NCI-H748 treated with DMSO at 0.1 percent for 48 hours (cell line): ENCODE data around the gene RBM25.

Experiments
- DNase-seq: peaks from one replicate; lab custom pipeline; 2025; lab: John Stamatoyannopoulos, UW

Gene RBM25

DNA sequence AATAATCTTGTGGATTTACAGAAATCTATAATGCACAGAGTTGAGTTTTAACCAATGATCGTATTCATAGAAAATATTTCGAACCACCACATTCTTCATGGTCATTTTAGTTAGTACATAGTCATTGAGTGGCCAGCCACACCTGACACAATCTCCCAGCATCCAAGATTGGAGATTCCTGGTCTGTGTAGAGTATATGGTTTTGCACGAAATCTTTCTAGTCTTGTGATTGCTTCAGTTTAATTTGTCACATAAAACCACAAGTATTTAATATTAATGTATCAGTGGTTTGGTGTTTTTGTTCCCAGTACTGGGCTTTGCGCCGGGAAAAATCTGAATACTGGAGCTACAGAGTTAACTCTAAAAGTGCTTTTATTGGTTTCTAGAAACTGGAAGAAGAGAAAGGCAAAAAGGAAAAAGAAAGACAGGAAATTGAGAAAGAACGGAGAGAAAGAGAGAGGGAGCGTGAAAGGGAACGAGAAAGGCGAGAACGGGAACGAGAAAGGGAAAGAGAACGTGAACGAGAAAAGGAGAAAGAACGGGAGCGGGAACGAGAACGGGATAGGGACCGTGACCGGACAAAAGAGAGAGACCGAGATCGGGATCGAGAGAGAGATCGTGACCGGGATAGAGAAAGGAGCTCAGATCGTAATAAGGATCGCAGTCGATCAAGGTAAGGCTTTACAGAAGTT, 44.6 kb downstream of the RBM25 start:
- DNase-seq: no peak

DNA sequence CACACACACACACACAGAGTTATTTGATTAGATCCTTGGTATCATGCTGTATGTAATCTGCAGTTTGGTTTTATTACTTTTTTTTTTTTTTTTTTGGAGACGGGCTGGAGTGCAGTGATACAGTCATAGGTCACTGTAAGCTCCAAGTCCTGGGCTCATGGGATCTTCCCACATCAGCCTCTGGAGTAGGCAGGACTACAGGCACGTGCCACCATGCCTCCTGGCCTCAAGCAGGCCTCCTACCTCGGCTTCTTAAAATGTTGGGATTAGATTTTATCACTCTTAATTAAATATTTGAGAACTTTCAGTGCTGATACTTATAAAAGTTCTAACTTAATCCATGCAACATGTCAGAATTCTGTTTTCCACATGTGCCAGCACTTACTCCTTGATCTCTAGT, 46.7 kb downstream of the RBM25 start:
- DNase-seq: no peak

DNA sequence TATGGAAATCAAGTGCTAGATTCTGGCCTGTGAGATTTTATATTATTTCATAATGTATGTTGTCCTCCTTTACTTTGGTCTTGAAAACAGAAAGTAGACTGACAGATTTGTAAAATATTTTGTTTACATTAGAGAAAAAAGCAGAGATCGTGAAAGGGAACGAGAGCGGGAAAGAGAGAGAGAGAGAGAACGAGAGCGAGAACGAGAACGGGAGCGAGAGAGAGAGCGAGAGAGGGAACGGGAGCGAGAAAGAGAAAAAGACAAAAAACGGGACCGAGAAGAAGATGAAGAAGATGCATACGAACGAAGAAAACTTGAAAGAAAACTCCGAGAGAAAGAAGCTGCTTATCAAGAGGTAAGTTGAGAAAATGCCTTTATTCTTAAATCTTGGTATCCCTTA, 47.4 kb downstream of the RBM25 start:
- no peak for DNase-seq

DNA sequence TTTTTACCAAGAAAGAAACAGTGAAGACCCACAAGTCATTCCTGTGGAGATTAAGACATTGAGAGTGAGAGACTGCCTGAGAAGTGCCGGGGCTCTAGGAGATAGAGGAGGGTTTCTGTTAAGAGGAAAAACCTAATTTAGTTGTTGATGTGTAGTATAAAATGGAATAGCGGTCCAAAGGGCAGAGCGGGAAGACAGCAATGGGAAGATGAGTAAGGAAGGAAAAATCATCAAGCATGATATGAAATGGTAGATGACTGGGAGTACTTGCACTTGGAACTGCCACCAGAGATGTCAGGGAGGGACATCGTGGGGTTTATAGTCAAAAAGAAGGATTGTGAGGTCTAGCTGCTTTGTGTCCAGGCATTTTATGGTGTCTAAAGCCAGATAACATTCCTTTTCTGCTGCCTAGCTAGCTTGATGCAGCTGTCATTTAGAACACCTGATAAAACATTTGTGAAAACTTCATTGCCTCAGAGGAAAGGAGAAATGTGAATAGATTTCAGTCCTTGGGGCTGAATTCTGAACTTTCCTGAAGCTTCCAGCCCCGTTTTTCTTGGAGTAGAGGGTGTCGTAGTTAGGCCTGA, 57.8 kb downstream of the RBM25 start:
- no peak for DNase-seq

GRCh38 chr14:73124180-73124894, 66.0 kb downstream of the RBM25 start:
- no peak for DNase-seq

- no peak for DNase-seq
Measured at GRCh38 chr14:73125169-73125588, 66.8 kb downstream of the RBM25 start.

- no peak for DNase-seq
Measured at GRCh38 chr14:73125746-73126145, 67.4 kb downstream of the RBM25 start.

- no peak for DNase-seq
Measured at GRCh38 chr14:73133795-73134194, 75.5 kb downstream of the RBM25 start.

DNA sequence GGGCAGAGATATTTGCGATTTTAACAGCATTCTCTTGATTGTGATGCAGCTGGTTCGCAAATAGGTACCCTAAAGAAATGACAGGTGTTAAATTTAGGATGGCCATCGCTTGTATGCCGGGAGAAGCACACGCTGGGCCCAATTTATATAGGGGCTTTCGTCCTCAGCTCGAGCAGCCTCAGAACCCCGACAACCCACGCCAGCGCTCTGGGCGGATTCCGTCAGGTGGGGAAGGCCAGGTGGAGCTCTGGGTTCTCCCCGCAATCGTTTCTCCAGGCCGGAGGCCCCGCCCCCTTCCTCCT, 77.7 kb downstream of the RBM25 start:
- no peak for DNase-seq

DNA sequence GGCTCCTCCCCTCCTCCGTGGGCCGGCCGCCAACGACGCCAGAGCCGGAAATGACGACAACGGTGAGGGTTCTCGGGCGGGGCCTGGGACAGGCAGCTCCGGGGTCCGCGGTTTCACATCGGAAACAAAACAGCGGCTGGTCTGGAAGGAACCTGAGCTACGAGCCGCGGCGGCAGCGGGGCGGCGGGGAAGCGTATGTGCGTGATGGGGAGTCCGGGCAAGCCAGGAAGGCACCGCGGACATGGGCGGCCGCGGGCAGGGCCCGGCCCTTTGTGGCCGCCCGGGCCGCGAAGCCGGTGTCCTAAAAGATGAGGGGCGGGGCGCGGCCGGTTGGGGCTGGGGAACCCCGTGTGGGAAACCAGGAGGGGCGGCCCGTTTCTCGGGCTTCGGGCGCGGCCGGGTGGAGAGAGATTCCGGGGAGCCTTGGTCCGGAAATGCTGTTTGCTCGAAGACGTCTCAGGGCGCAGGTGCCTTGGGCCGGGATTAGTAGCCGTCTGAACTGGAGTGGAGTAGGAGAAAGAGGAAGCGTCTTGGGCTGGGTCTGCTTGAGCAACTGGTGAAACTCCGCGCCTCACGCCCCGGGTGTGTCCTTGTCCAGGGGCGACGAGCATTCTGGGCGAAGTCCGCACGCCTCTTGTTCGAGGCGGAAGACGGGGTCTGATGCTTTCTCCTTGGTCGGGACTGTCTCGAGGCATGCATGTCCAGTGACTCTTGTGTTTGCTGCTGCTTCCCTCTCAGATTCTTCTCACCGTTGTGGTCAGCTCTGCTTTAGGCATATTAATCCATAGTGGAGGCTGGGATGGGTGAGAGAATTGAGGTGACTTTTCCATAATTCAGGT, 78.3 kb downstream of the RBM25 start, which contains the start of gene PSEN1:
PSEN1 (plus strand) TSS at position 121 of the 839 bp plus-strand sequence. CDS start 11,513 bp downstream, outside the sequence.
- peak; percentile 90 for DNase-seq

- no peak for DNase-seq
Measured at GRCh38 chr14:73140811-73141323, 82.5 kb downstream of the RBM25 start.

DNA sequence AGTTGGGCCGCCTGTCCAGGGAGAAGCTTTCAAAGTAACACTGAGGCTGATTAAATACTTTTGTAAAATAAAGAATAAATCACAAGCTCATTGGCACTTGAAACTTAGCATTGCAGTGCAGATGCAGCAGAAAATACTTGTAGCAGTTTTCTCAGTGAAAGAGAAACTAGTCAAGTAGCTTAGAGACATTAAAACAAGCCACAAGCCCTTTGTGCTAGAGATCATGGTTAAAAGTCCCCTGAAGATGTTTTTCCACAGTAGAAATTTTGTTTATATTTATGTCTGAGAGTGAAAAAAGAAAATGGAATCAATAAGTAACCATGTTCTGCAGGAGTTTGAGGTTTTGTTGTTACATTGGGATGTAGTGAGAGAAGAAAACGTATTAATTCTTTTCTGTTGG, 83.9 kb downstream of the RBM25 start:
- no peak for DNase-seq

- no peak for DNase-seq
Measured at GRCh38 chr14:73143003-73143402, 84.7 kb downstream of the RBM25 start.

DNA sequence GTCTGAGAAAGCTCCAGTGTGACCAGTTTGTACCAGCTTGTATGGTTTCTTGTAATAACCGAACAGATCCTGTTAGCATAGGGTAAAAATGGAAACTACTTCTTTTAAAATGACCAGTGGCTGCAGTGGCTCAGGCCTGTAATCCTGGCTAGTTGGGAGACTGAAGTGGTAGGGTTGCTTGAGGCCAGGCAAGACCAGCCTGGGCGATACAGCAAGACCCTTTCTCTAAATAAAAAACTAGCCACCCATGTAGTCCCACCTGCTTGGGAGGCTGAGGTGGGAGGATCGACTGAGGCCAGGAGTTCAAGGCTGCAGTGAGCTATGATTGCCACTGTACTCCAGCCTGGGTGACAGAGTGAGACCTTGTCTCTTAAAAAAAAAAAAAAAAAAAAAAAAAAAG, 85.3 kb downstream of the RBM25 start:
- no peak for DNase-seq

- no peak for DNase-seq
Measured at GRCh38 chr14:73145371-73145770, 87.0 kb downstream of the RBM25 start.

- no peak for DNase-seq
Measured at GRCh38 chr14:73146111-73146510, 87.8 kb downstream of the RBM25 start.

GRCh38 chr14:73149753-73150152, 91.4 kb downstream of the RBM25 start:
- DNase-seq: no peak

DNA sequence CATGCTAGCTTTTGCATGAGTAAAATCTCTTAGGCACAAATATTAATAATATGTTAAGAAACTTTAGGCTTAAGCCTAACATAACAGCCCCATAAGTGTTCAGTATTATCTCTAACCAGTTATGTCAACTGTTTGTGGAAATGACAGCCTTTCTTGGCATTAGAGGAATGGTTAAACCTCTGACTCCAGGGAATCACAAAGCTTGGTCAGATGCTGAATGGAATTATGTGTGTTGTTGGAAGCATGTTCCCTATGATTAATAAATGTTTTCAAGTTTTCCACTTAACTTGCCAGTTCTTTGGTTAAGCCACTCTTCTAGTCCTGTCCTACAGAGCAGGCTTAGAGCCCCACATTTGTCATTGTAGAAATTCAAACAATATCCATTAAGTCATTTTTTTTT, 94.9 kb downstream of the RBM25 start:
- no peak for DNase-seq

DNA sequence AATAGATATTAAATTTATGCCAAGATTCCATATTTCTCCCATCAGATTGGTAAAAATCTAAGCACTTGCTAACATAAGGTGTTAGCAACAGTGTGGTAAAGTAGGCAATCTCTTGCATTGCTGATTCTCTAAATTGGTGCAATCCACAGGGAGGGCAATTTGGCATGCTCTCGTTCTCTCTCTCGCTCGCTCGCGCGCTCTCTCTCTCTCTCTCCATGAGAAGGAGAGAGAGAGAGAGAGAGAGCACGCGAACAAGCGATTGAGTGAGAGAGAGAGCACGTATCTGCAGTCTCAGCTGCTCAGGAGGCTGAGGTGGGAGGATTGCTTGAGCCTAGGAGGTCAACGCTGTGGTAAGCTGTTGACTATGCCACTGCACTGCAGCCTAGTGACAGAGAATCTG, 103.9 kb downstream of the RBM25 start:
- DNase-seq: no peak

GRCh38 chr14:73166399-73166798, 108.1 kb downstream of the RBM25 start:
- DNase-seq: no peak

DNA sequence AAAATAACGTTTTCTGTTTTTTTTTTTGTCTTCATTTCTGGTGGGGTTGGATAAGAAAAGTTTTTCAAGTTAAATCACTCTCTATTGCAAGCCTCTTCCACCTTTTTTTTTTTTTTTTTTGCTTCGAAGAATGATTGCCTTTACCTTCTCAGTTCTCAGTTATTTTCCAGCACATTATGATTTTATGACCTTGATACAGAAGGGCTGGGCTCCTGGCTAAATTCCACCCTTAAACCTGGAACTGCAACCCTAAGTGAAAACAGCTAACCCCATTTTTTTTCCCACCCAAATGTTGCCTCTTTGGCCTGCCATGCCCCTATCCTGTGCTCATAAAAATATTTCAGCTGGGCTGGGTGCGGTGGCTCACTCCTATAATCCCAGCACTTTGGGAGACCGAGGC, 109.4 kb downstream of the RBM25 start:
- no peak for DNase-seq

GRCh38 chr14:73168274-73168673, 109.9 kb downstream of the RBM25 start:
- DNase-seq: no peak
